SH-SY5Y (cell line): ENCODE results near the gene SYT2.

Experiments used
- GATA2 ChIP-seq: IDR thresholded peaks from 2 replicates; pipeline ENCODE4 v1.6.1; 2011; ENCODE audit warnings: mild to moderate bottlenecking, low read depth, low read length
- GATA3 ChIP-seq: IDR thresholded peaks from 2 replicates; pipeline ENCODE4 v1.6.1; 2011; ENCODE audit warnings: low read depth, mild to moderate bottlenecking, low read length, moderate library complexity

DNA sequence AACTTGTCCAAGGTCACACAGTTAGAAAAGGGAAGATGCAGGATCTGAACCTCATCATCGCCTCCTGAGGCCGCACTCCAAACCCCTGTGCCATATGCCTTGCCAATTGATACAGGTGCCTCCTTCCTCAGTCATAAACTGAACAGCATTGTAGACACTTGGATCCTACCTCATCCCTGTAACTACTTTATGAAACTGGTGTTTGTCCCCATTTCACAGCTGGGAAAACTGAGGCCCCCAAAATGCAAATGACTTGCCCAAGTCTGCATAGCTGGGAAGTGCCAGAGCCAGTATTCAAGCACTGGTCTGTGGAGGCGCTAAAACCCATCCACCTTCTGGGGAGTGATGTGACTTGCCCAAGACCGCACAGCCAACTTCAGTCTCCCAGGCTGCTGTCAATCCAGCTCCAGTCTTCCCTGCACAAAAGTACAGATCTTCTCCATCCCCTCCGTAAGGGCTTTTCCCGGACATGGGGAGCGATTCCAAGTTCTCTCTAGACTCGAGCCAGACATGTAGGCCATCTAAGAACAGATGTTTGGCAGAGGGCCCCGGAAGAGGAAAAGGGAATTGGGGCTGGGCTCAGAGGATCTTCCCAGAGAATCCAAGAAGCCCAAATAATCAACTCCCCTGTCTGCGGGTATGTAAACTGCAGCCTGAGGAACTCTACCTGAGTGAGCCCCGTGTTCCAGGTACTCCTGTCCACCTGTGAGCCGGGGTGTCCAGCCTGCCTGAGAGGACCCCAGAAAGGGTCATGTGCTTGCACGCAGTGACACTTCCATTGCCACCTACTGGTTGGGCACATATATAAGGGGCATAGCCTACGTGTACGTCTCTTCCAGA, 60.5 kb downstream of the SYT2 start:
- no peak for TF ChIP-seq GATA2
- TF ChIP-seq GATA3, result no peak
